Jurkat, Clone E6-1 (cell line): ENCODE results near the gene ROR1.

Source experiments
- DNase-seq: peaks from one replicate; pipeline ENCODE4 v3.0.0-alpha.2; 2011; ENCODE audit warnings: low read depth, low spot score
- H3K4me3 ChIP-seq: 2 replicates; pipeline ENCODE4 v1.5.1; 2011; ENCODE audit warnings: mild to moderate bottlenecking, low read length, control low read depth, moderate library complexity

The ROR1 gene

GRCh38 chr1:64021066-64021465, 247.2 kb downstream of the ROR1 start:
- DNase-seq, result no peak
- no peak overlapping the region for H3K4me3 ChIP-seq

- no peak for DNase-seq
- H3K4me3 ChIP-seq, result no peak overlapping the region
Observed at GRCh38 chr1:64025051-64025450, 251.2 kb downstream of the ROR1 start.

GRCh38 chr1:64029037-64029436, 255.2 kb downstream of the ROR1 start:
- H3K4me3 ChIP-seq, result no peak overlapping the region
- DNase-seq, result no peak

GRCh38 chr1:64030411-64030810, 256.6 kb downstream of the ROR1 start:
- DNase-seq, result no peak
- H3K4me3 ChIP-seq, result no peak overlapping the region

GRCh38 chr1:64031236-64031635, 257.4 kb downstream of the ROR1 start:
- no peak overlapping the region for H3K4me3 ChIP-seq
- DNase-seq, result no peak

GRCh38 chr1:64033667-64034220, 259.9 kb downstream of the ROR1 start:
- no peak for DNase-seq

GRCh38 chr1:64036549-64036948, 262.7 kb downstream of the ROR1 start:
- H3K4me3 ChIP-seq, result no peak overlapping the region
- no peak for DNase-seq

More at GRCh38 chr1:64033667-64034220, 259.9 kb downstream of the ROR1 start:
- H3K4me3 ChIP-seq, result no peak overlapping the region

- H3K4me3 ChIP-seq, result no peak overlapping the region
- no peak for DNase-seq
Observed at GRCh38 chr1:64038119-64038518, 264.3 kb downstream of the ROR1 start.

GRCh38 chr1:64038965-64039364, 265.1 kb downstream of the ROR1 start:
- H3K4me3 ChIP-seq, result no peak overlapping the region
- no peak for DNase-seq

- H3K4me3 ChIP-seq, result no peak overlapping the region
- DNase-seq, result no peak
Observed at GRCh38 chr1:64039390-64039926, 265.6 kb downstream of the ROR1 start.

- no peak overlapping the region for H3K4me3 ChIP-seq
- no peak for DNase-seq
Observed at GRCh38 chr1:64041371-64042131, 267.7 kb downstream of the ROR1 start.

- H3K4me3 ChIP-seq, result no peak overlapping the region
- no peak for DNase-seq
Observed at GRCh38 chr1:64042331-64043100, 268.7 kb downstream of the ROR1 start.

GRCh38 chr1:64043288-64043687, 269.5 kb downstream of the ROR1 start:
- no peak overlapping the region for H3K4me3 ChIP-seq

GRCh38 chr1:64043976-64044375, 270.2 kb downstream of the ROR1 start:
- H3K4me3 ChIP-seq, result no peak overlapping the region
- no peak for DNase-seq

More at GRCh38 chr1:64043288-64043687, 269.5 kb downstream of the ROR1 start:
- no peak for DNase-seq

GRCh38 chr1:64046243-64046642, 272.4 kb downstream of the ROR1 start:
- H3K4me3 ChIP-seq, result no peak overlapping the region
- DNase-seq, result no peak

- DNase-seq, result no peak
- no peak overlapping the region for H3K4me3 ChIP-seq
Observed at GRCh38 chr1:64046891-64047290, 273.1 kb downstream of the ROR1 start.

- no peak for DNase-seq
- no peak overlapping the region for H3K4me3 ChIP-seq
Observed at GRCh38 chr1:64047549-64047996, 273.8 kb downstream of the ROR1 start.

GRCh38 chr1:64049900-64050540, 276.2 kb downstream of the ROR1 start:
- no peak overlapping the region for H3K4me3 ChIP-seq
- no peak for DNase-seq

GRCh38 chr1:64050601-64051000, 276.8 kb downstream of the ROR1 start:
- no peak overlapping the region for H3K4me3 ChIP-seq
- no peak for DNase-seq
